Daoy (cell line): ENCODE data around the gene GRHL3. TPM values are rescaled to one million over a fixed set of nuclear protein-coding genes. Genes with fewer than 3 reads are reported as not detected.

Source experiments
- DNase-seq: peaks from one replicate; pipeline ENCODE4 v3.0.0-alpha.2; 2015; ENCODE audit warnings: low read depth
- total RNA-seq: library from RNA; depleted of rRNA; stranded (reverse); fragments of >200 nt; shearing (Covaris generic); gene quantifications from 2 replicates; pipeline ENCODE4 v1.2.3, GENCODE V29; 2014

The GRHL3 gene
- total RNA-seq, 1 experiment from 2014 or later: not detected

DNA sequence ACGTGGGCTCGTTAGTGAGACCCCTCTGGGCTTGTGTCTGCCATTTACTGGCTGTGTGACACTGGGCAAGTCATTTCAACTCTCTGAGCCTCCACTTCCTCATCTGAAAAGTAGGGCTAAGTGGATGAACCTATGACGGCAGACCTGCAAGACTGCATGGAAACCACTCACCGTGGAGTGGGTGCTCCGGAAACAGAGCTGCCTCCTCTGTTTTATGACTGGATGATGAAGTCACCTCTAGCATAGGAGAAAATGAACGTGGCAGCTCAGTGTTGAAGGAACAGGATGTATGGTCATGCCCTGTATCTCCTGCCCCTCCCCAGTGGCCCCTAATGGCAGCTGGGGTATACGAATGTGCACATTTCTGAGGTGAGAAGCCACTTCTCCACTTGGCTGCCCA, 53.9 kb downstream of the GRHL3 start:
- DNase-seq: no peak

DNA sequence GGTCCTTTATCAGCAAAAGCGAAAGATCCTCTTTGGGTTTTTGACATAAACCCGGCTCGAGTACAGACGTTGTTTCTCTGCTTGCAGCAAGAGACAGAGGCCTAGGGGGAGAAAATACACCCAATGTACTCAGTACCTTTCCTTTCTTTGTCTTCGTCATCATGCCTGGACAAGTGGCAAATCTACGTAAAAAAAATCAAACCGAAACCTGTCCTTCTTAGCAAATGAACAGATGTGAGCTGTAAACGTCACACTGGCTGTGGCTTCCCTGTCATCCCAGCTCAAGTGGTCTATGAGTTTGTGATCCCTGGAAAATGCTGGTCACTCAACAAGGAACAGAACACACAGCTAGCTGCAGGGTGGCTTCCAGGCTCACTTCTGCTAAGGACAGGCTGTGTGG, 54.6 kb downstream of the GRHL3 start:
- DNase-seq: no peak

DNA sequence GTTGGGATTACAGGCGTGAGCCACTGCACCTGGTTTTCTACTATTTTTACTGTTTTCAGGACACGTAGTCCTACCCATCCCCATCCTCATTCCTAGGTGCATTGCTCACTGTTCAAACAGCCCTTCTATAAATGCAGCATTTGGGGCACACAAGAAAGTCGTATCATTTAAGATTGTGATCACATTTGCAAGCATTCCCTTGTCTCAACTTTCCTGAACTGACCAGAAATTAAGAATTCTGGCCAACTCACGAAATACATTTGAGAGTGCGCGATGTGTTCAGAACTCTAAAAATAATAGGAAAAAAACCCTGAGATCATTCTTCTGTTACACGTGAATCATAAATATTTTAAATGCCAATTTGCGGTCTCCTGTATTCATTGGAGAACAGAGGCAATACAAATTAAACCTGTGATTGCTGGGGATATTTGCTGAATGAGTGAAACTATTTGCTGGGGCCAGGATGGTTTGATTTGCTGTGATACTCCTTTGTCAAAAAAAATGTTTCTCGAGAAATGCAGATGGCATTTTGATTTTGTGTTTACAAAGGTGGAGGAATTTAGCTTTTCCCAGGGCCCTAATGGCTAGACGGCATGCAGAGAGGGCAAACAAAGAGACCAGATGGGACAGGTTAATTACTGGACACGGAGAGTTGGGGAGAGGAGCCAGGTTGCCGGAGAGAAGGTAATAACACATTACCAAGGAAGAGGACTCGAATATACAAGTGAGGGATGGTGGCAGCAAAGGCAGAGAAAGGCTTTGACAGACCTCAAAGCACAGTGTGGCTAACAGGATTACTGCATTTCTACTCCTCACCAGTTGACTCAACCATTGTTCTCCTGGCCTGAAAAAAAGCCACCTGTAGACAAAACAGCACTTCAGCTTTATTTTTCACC, 56.0 kb downstream of the GRHL3 start:
- no peak for DNase-seq

DNA sequence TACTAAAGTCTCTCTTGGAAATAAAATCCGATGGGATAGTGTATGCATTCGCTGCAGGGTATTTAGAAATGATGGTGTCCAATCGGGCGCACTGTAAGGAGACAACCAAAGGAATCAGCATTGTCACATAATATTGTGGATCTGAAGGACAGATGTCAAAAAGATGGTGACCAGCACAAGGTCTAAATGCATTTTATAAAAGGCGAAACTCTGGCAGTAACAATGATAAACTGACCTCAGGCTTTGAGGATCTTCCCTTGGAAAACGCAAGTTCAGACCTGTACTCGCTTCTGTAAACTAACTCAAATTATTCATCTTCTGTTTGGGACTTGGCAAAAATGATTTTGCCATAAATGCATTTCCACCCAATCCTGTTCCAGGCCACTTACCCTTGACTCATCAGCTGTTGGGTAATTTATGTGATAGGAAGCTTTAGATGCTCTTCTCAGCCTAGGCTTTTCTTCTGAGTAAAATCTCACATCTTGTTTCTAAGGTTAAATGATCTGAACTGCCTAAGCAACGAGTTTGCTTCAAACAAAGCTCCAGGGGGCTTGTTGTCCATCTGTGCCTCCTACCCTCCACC, 60.7 kb downstream of the GRHL3 start:
- no peak for DNase-seq

DNA sequence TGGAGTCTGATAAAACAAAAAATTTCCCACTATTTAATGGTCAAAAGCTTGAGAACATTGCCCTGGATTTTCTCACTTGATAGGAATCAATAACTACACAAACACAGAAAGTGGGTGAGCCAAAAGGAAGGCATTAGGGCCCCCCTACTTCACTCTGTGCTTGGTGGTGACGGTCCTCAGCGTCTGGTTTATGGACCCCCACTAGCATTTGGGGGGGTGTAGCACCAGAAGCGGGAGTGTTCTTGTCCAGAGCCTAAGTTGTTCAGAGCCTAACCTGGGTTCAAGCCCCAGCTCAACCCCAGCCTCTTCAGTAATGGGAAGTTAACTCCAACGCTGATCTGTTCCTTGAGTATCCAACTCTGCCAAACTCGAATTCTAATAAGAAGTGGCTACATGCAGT, 61.4 kb downstream of the GRHL3 start:
- DNase-seq: no peak

DNA sequence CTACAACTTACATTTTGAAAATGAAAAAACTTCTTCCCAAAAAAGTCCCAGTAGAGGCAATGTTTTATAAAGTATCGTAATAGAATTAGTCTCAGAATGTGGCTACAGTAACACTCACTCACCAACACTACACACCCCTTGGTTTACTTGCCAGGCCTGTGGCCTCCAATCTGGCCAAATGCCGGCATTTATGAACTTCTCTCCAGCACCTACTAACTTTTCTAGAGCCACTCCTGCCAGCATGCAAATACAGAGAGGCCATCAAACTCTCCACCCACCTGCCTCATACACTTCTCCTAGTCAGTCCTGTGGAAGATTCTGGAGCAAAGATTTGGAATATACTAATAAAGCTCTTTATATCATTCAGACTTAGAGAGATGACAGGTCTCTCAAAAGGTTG, 62.1 kb downstream of the GRHL3 start:
- DNase-seq: no peak

DNA sequence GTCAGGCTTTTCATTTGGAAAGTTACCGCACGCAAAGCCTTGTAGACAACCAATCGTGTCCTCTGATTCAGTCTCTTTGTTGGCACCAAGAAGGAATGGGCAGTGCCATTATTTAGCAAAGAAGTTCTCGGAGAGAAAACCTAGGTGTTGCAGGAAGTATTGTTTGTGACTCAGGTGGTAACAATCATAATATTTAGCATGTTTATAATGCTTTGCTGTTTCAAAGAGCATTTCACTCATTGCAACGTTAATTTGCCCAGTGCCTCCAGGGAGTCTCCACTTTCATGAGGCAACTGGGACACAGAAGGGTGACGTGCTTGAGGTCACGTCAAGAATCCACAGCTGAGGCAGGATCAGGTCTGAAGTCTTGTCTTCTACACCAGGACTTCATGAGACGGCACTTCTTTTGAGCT, 63.0 kb downstream of the GRHL3 start:
- no peak for DNase-seq

DNA sequence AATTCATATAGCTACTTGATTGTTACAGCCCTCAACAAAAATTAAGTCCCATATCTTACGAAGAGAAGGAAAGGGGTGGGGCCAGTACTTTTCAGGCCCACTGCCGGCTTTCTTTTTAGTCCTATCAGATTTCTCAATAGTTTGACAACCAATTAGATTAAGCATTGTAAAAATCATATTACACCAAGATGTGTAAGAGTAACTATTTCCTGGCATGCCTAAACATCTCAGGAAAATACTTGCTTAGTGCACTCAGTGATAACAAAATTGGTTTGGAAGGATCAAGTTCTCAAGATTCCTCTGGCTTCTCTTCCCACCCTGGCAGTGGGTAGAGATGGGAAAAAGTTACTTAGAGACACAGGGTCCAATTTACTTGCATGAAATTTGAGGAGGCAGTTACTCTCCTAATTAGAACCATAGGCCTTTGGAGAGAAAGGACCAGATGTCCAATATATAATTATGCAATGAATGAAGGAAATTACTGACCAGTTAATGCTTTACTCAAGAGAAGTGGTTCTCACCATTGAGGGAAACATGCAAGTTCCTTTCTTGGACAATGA, 64.3 kb downstream of the GRHL3 start:
- no peak for DNase-seq

DNA sequence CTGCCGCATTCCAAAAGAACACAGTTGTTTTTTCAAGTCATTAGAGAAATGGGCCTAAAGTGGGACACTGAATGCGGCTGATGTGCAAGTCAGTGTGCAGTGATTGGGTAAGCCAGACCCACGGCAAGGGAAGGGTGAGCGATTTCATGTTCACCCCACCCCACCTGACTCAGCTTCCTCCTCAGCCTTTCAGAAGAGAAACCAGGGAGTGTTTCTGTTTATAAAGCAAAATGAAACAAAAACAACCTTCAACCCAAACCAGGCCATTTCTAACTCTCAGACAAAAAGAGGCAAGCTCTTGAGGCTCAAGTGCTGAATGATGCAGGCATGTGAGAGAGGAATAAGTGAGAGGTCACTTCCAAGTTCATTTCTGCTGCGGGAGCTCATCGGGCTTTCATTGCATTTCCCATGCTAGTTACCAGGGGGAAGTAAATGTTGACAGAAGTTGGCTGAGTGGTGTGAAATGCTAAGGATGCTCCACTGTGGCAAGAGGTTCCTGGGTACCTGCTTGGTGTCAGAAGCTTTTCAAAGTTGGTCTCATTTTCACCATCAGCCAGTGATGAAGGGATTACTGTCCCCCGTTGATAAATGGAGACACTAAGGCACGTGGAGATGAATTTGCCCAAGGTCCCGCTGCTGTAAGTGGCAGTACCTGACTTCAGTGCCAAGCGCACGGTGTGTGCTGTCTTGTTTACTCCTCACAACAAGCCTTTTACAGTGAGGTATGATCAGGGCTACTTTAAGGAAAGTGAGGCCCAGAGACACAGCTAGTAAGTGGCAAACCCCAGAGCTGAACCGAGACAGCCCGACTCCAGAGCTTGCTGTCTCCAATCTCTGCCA, 65.3 kb downstream of the GRHL3 start:
- DNase-seq: peak; percentile 80

DNA sequence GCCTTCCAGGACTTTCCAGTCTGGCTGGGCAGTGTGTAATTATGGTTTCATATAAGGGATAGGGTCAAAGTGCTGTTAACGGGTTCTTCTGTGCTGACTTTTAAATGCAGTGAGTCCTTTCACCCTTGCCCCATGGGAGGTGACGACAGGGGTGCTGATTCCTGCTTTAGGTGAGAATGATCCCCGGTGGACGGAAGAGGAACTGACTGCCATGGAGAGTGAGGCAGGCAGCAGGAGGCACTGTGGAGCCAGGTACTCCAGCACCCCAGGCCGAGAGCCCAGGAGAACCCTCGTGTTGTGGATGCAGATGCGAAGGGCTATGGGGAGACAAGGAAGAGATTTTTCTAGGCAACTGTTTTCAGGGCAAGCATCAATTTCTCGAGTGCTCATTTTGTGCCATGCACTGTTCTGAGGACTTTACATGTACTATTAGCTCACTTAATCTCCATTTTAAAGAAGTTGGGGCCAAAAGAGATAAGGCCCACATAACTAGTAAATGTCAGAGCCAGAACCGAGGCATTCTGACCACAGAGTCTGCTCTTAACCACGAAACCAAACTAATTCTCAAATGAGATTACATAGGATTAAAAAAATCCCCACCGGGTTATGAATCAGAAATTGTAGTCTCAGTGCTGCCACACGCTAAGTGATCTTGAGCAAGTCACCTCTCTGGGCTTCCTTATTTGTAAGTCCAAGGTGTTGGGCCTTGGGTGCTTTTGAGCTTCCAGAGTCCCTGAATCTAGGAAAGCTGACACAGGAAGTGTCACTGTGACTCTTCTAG, 66.2 kb downstream of the GRHL3 start:
- DNase-seq: peak; percentile 61

DNA sequence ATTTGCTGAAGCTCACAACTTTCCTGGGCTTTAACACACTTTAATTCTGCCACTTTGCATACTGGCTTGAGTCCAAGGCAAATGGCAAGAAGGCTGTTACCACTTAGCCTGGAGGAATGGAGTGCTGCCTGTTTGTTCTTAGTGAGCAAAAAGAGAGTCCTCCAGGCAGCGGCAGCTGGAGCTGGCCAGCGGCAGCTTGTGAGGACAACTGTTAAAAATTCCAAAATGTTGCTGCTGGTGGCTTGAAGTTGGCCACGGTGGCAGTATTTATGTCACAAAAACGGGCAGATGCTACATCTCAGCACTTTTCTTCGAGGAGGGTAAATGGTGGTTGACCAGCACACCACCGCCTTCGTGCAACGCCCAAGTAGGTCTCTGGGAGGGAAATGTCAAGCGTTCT, 67.1 kb downstream of the GRHL3 start:
- DNase-seq: no peak

DNA sequence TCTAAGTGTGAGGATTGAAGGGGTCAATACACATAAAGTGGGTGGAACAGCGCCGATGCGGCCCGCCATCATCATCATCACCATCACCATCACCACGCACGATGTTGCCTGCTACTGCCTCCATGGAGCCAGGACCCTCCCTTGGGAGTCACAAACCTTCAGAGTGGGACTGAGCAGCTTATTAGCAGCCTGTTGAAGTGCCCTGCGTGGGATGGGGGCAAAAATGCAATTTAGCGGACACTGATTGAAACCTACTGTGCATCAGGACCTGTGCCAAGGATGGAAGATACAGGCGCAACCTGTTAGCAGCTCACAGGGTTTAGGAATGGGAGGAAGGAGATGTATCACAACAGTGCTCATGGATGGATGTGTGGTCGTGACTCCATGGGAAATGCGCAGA, 67.8 kb downstream of the GRHL3 start:
- DNase-seq: no peak

DNA sequence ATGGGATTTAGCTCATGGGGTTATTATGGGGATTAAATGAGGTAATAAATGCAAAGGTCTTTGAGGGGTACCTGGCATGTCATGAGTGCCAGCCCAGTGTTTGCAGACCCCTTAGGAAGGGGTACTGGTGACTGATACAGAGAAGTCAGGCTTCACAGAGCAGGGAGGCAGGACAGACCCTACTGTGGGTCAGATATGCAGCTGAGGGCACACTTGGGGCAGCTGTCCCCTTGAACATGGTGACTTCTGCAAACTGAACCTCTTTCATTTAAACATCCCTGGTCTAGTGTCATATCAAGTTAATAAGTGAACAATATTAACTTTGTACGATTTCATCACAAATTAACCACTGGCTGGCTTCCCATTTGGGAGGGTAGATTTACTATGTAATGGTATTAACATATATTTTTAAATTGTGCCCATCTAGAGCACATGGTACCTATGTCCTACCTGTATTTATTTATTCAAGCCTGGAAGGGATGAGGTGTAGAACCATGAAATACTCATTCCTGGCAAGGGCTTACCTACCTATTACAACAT, 68.5 kb downstream of the GRHL3 start:
- DNase-seq: no peak

DNA sequence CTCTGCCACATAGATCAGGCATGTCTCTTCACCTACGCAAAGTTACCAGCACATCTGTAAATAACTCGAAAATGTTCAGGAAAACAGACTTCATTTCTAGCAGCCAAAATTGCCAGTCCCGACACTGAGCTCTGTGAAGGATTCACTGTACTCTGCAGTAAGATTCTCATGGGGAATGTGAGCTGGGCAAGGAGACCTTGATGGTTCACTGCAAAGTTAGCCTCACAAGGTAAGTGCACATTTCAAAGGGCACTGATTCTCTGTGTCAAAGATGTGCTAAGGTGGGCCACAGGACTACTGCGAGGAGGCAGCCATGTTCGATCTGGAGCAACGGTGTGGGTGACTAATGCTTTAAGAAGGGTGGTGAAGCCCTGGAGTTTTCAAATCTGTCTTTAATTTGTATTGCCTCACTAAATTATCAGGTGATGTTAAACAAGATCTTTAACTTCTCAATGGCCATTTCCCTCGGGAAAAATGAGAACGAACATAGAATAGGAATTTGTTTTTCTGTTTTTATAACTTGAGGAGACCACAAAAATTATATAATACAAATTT, 69.3 kb downstream of the GRHL3 start:
- DNase-seq: no peak

DNA sequence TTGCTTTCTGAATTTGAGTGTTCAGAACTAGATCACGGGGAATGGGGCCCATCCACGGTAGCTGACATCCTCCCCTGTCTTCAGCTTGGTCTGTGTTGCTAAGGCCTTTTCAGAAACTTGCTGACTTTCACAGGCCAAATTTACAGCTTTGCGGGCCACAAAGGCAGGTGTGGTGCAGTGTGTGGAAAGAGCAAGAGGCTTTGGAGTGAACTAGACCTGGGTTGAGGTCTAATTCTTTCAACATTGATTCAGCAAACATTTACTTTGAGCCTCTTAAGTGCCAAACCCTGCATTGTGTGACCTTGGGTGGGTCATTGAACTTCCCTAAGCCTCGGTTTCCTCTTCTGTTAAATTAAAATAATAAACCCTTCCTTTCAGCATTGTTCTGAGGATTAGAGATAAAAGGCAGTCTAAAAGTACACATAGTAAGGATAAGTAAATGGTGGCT, 70.1 kb downstream of the GRHL3 start:
- no peak for DNase-seq

DNA sequence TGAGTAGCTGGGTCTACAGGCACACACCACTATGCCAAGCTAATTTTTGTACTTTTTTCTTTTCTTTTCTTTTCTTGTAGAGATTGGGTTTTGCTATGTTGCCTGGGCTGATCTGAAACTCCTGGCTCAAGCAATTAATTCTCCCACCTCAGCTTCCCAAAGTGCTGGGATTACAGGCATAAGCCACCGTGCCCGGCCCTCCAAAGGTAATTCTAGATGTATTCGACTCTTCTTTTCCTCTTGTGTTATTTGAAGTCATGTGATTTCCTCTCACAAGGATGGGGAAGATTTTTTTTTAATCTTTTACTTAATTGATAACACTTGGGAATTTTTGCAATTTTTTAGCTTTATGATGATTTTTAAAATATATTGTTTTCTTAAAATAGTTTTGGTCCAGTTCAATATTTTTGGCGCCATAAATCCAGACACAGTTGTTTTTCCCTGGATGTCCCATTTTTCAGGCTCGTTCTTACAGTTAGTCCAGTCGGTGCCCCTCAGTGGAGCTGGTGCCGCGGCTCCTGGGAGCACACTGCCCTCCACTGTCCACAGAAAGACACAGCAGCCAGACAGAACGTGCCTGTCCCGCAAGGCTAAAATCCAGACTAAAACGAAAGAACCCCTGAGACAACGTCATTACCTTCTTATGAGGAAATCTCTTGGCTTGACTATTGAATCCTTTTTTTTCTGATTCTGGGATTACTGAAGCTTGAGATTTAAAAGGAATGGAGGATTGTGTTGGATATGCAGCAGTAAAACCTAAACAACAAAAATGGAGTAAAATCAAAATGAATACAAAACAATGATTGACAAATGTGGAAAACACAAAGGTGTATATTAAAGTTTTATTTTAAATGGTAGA, 72.0 kb downstream of the GRHL3 start:
- peak; percentile 89 for DNase-seq

DNA sequence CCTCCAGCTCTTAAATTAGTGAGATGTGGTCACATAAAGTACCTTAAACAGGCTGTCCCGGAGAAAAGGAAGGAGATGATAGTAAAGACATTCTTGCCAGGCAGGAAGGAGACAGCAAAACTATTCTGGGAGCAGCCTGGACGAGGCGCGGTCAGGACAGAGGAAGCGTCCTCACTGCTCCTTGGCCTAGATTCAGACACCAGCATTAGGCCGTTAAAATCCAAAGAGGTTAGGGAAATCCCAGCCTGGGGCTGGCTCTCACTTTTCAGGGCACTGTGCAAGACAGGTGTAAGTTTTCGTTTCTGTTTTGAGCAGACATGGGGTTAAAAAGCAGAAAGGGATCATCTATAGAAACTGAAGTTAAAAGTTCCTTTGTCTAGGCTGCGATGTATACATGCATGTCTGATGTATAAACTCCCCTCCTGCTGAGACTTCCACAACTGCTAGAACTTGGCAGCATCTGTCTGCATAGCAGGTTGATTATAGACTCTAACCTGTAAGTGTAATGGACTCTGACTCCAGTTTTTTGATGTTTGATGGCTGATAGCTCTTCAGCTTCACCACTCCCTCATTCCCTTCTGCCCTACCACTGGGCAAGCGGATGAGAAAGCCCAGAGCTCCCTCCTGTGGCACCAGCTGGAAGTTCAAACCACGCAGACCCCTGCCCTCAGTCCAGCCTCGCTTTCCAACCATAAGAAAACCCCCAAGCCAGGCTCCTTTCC, 72.9 kb downstream of the GRHL3 start:
- peak; percentile 74 for DNase-seq

DNA sequence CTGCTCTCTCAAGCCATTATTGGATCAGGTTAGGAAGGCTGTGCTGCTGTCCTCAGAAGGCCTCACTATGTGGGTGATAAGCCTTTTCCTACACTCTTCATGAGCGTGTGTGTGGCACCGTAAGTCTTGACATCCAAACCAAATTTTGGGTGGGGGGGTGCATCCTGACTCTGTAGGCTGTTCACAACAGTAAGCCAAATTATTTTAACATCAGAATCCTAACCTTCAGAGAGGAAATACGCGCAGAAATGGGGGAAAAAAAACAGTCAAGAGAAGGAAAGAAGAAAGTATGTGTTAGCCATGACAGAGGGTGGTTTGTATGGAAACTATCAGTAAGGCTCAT, 73.4 kb downstream of the GRHL3 start:
- no peak for DNase-seq

DNA sequence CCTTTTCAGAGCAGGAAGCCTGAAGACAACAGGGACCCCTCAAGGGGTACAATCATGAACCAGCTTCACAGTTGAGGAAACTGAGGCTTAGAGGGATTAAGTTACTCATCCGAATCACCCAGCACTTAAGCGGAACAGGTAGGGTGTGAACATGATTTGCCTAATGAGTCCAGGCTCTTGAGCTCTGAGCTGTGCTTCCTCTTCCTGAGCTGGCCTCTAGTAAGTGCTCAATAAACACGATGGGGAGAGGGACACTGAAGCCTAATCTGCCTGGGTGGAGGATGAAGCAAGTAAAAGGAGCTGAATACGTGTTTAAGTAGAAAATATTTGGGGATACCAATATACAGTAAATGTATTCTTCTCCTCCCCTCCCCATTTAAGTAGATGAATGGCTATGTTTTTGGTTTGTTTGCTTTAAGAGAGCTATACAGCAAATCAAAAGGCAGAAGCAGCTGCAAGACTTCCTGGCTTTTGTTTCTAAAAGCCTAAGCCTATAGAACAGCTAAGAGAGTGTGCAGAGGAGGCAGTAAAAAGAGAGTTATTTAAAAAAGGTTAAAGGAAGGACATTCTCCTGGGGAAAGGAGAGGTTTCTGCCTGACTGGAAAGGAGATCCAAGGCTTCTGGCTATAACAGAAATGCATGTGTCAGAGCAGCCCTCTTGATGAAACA, 74.0 kb downstream of the GRHL3 start:
- no peak for DNase-seq
